CD8-positive, alpha-beta memory T cell (primary cell): ENCODE data around the gene NAALADL2. TPM values are rescaled to one million over a fixed set of nuclear protein-coding genes. Genes with fewer than 3 reads are reported as not detected.

ENCODE experiments used
- CTCF ChIA-PET: fragments of 350-600 bp; sonication (Branson Sonifier 250); formaldehyde crosslinking; loops from one replicate; lab custom pipeline; 2021; ENCODE audit warnings: antibody characterized with exemption; lab: Charles Lee
- POLR2A ChIA-PET: fragments of 350-600 bp; sonication (Branson Sonifier 250); formaldehyde crosslinking; loops from one replicate; lab custom pipeline; 2021; ENCODE audit warnings: antibody characterized with exemption; lab: Charles Lee
- DNase-seq, 5 donors: peaks; one replicate each; pipeline versions ENCODE4 v3.0.0 to v3.0.0-alpha.2; 2020 to 2022; ENCODE audit warnings: mixed read lengths in 1 of 5
- H3K27ac ChIP-seq: one replicate; pipeline ENCODE4 v1.7.0; 2013; ENCODE audit warnings: low read depth, mild to moderate bottlenecking, low read length, moderate library complexity
- H3K27me3 ChIP-seq: 2 replicates; pipeline ENCODE4 v1.7.0; 2013; ENCODE audit warnings: low read length, mild to moderate bottlenecking; ENCODE audit not compliant: insufficient read depth, poor library complexity, severe bottlenecking
- H3K36me3 ChIP-seq: 2 replicates; pipeline ENCODE4 v1.7.0; 2013; ENCODE audit warnings: mild to moderate bottlenecking, low read length, moderate library complexity; ENCODE audit not compliant: insufficient read depth
- H3K4me1 ChIP-seq: 2 replicates; pipeline ENCODE4 v1.7.0; 2013; ENCODE audit warnings: mild to moderate bottlenecking, low read length, moderate library complexity; ENCODE audit not compliant: insufficient read depth
- H3K4me3 ChIP-seq: 2 replicates; pipeline ENCODE4 v1.7.0; 2013; ENCODE audit warnings: mild to moderate bottlenecking, low read length
- H3K9me3 ChIP-seq: 2 replicates; pipeline ENCODE4 v1.7.0; 2013; ENCODE audit warnings: mild to moderate bottlenecking, low read length
- H3K27ac Mint-ChIP-seq, 8 donors: one replicate each; pipeline ENCODE4 v1.8.0; 2020 to 2021; ENCODE audit warnings: mixed read lengths in 8 of 8, mild to moderate bottlenecking in 6 of 8, inconsistent platforms in 3 of 8, moderate library complexity in 3 of 8
- H3K27me3 Mint-ChIP-seq, 2 donors: one replicate each; pipeline ENCODE4 v1.8.0; 2020 to 2021; ENCODE audit warnings: mixed read lengths in 2 of 2, mild to moderate bottlenecking in 1 of 2, moderate library complexity in 1 of 2
- H3K36me3 Mint-ChIP-seq, 3 donors: one replicate each; pipeline ENCODE4 v1.8.0; 2020 to 2021; ENCODE audit warnings: mixed read lengths in 3 of 3, inconsistent platforms in 1 of 3, mild to moderate bottlenecking in 1 of 3
- H3K4me1 Mint-ChIP-seq, 3 donors: one replicate each; pipeline ENCODE4 v1.8.0; 2020 to 2021; ENCODE audit warnings: mixed read lengths in 3 of 3, inconsistent platforms in 1 of 3, mild to moderate bottlenecking in 1 of 3
- H3K4me3 Mint-ChIP-seq, 7 donors: one replicate each; pipeline ENCODE4 v1.8.0; 2020 to 2021; ENCODE audit warnings: mixed read lengths in 7 of 7, mild to moderate bottlenecking in 6 of 7, moderate library complexity in 4 of 7, inconsistent platforms in 2 of 7
- H3K9me3 Mint-ChIP-seq, 5 donors: one replicate each; pipeline ENCODE4 v1.8.0; 2020 to 2022; ENCODE audit warnings: mixed read lengths in 5 of 5, mild to moderate bottlenecking in 3 of 5, moderate library complexity in 2 of 5, inconsistent platforms in 1 of 5
- polyA plus RNA-seq: library from polyadenylated mRNA; unstranded; fragments of 300-500 nt; fragmentation: Illumina TruSeq; gene quantifications from one replicate; pipeline ENCODE4 v1.2.3, GENCODE V29; 2021
- total RNA-seq, 2 experiments: library from RNA; stranded (reverse); gene quantifications; one replicate each; pipeline ENCODE4 v1.2.3, GENCODE V29; 2021

Gene NAALADL2
- not detected for total RNA-seq
- polyA plus RNA-seq = not detected

- Mint-ChIP-seq H3K9me3 (peaks cover 2 to 18% (median 6%) of the 10 kb centered on the region in 5 donors), H3K4me1 (no peaks in the 10 kb centered on the region), H3K27me3 (no peaks in the 10 kb centered on the region), H3K36me3 (peaks cover 0 to 2% (median 0%) of the 10 kb centered on the region in 3 donors), H3K4me3 (no peak within 1 kb of the TSS), H3K27ac (no peak within 1 kb of the TSS)
- DNase-seq = no peak
- POLR2A ChIA-PET = no interaction called here
- Histone ChIP-seq H3K36me3 (no peaks in the 10 kb centered on the region), H3K4me1 (no peaks in the 10 kb centered on the region), H3K27me3 (no peaks in the 10 kb centered on the region), H3K9me3 (no peaks in the 10 kb centered on the region), H3K27ac (no peak within 1 kb of the TSS), H3K4me3 (no peak within 1 kb of the TSS)
- CTCF ChIA-PET = no interaction called here
Observed at GRCh38 chr3:174859114-174859735, at the start of gene NAALADL2. Gene NAALADL2 (plus strand): TSS chr3:174859334.

- Histone ChIP-seq H3K4me1 (no peaks in the 10 kb centered on the region), H3K36me3 (no peaks in the 10 kb centered on the region), H3K4me3 (no peak overlapping the region), H3K27me3 (no peaks in the 10 kb centered on the region), H3K27ac (no peak overlapping the region), H3K9me3 (no peaks in the 10 kb centered on the region)
- H3K9me3 Mint-ChIP-seq = peaks cover 0 to 9% (median 2%) of the 10 kb centered on the region in 5 donors
- ChIA-PET POLR2A (no interaction called here), CTCF (interaction anchor here (0.7 kb wide), 1 partner anchor 366 kb away, joined by 3 read pairs; no protein-coding TSS in a partner anchor)
- no peak overlapping the region for H3K4me3 Mint-ChIP-seq
- no peaks in the 10 kb centered on the region for H3K4me1 Mint-ChIP-seq
- H3K36me3 Mint-ChIP-seq = no peaks in the 10 kb centered on the region
- H3K27ac Mint-ChIP-seq = no peak overlapping the region
- no peak for DNase-seq
- no peaks in the 10 kb centered on the region for H3K27me3 Mint-ChIP-seq
Observed at GRCh38 chr3:174810254-174810653, 48.9 kb upstream of the NAALADL2 start.

- ChIA-PET POLR2A (no interaction called here), CTCF (no interaction called here)
- DNase-seq = no peak
- no peaks in the 10 kb centered on the region for H3K36me3 Mint-ChIP-seq
- H3K9me3 Mint-ChIP-seq = peaks cover 0 to 22% (median 2%) of the 10 kb centered on the region in 5 donors
- Histone ChIP-seq H3K4me1 (no peaks in the 10 kb centered on the region), H3K27me3 (no peaks in the 10 kb centered on the region), H3K27ac (no peak overlapping the region), H3K9me3 (no peaks in the 10 kb centered on the region), H3K4me3 (no peak overlapping the region), H3K36me3 (no peaks in the 10 kb centered on the region)
- H3K4me3 Mint-ChIP-seq = no peak overlapping the region
- no peaks in the 10 kb centered on the region for H3K27me3 Mint-ChIP-seq
- no peaks in the 10 kb centered on the region for H3K4me1 Mint-ChIP-seq
- H3K27ac Mint-ChIP-seq = no peak overlapping the region
Observed at GRCh38 chr3:174812172-174812862, 46.8 kb upstream of the NAALADL2 start.

GRCh38 chr3:174815750-174816149, 43.4 kb upstream of the NAALADL2 start:
- POLR2A ChIA-PET = no interaction called here
- H3K4me3 Mint-ChIP-seq = no peak overlapping the region
- DNase-seq = no peak
- no peaks in the 10 kb centered on the region for H3K27me3 ChIP-seq
- H3K27ac Mint-ChIP-seq = no peak overlapping the region
- CTCF ChIA-PET = no interaction called here
- H3K27me3 Mint-ChIP-seq = no peaks in the 10 kb centered on the region
- H3K4me1 Mint-ChIP-seq = no peaks in the 10 kb centered on the region
- no peaks in the 10 kb centered on the region for H3K36me3 ChIP-seq
- no peak overlapping the region for H3K27ac ChIP-seq
- no peaks in the 10 kb centered on the region for H3K36me3 Mint-ChIP-seq
- H3K4me3 ChIP-seq = no peak overlapping the region
- H3K9me3 ChIP-seq = no peaks in the 10 kb centered on the region
- H3K4me1 ChIP-seq = no peaks in the 10 kb centered on the region
- peaks cover 0 to 13% (median 0%) of the 10 kb centered on the region in 5 donors for H3K9me3 Mint-ChIP-seq

- H3K9me3 Mint-ChIP-seq = peaks cover 0 to 20% (median under 1%) of the 10 kb centered on the region in 5 donors
- ChIA-PET CTCF (no interaction called here), POLR2A (no interaction called here)
- no peak overlapping the region for H3K4me3 Mint-ChIP-seq
- Histone ChIP-seq H3K4me3 (no peak overlapping the region), H3K36me3 (no peaks in the 10 kb centered on the region), H3K4me1 (no peaks in the 10 kb centered on the region), H3K27me3 (no peaks in the 10 kb centered on the region), H3K27ac (no peak overlapping the region), H3K9me3 (no peaks in the 10 kb centered on the region)
- no peaks in the 10 kb centered on the region for H3K4me1 Mint-ChIP-seq
- H3K36me3 Mint-ChIP-seq = no peaks in the 10 kb centered on the region
- DNase-seq = no peak
- no peaks in the 10 kb centered on the region for H3K27me3 Mint-ChIP-seq
- H3K27ac Mint-ChIP-seq = no peak overlapping the region
Observed at GRCh38 chr3:174820885-174821284, 38.2 kb upstream of the NAALADL2 start.

- H3K27me3 ChIP-seq = no peaks in the 10 kb centered on the region
- no peak for DNase-seq
- H3K36me3 ChIP-seq = no peaks in the 10 kb centered on the region
- no peak overlapping the region for H3K4me3 ChIP-seq
- Mint-ChIP-seq H3K4me3 (no peak overlapping the region), H3K27me3 (no peaks in the 10 kb centered on the region), H3K9me3 (peaks cover 0 to 20% (median 0%) of the 10 kb centered on the region in 5 donors), H3K36me3 (no peaks in the 10 kb centered on the region), H3K4me1 (no peaks in the 10 kb centered on the region), H3K27ac (no peak overlapping the region)
- ChIA-PET CTCF (no interaction called here), POLR2A (no interaction called here)
- H3K9me3 ChIP-seq = no peaks in the 10 kb centered on the region
- no peak overlapping the region for H3K27ac ChIP-seq
- H3K4me1 ChIP-seq = no peaks in the 10 kb centered on the region
Observed at GRCh38 chr3:174821477-174821876, 37.7 kb upstream of the NAALADL2 start.

- Histone ChIP-seq H3K27ac (no peak overlapping the region), H3K27me3 (no peaks in the 10 kb centered on the region), H3K36me3 (no peaks in the 10 kb centered on the region), H3K4me1 (no peaks in the 10 kb centered on the region), H3K9me3 (no peaks in the 10 kb centered on the region), H3K4me3 (no peak overlapping the region)
- Mint-ChIP-seq H3K4me1 (no peaks in the 10 kb centered on the region), H3K27me3 (no peaks in the 10 kb centered on the region), H3K36me3 (no peaks in the 10 kb centered on the region), H3K27ac (no peak overlapping the region), H3K4me3 (no peak overlapping the region), H3K9me3 (peaks cover 0 to 16% (median 0%) of the 10 kb centered on the region in 5 donors)
- ChIA-PET CTCF (no interaction called here), POLR2A (no interaction called here)
- DNase-seq = no peak
Observed at GRCh38 chr3:174822320-174822719, 36.8 kb upstream of the NAALADL2 start.

GRCh38 chr3:174826069-174826468, 33.1 kb upstream of the NAALADL2 start:
- CTCF ChIA-PET = no interaction called here
- Mint-ChIP-seq H3K36me3 (no peaks in the 10 kb centered on the region), H3K27me3 (no peaks in the 10 kb centered on the region), H3K4me1 (no peaks in the 10 kb centered on the region), H3K4me3 (no peak overlapping the region), H3K27ac (no peak overlapping the region), H3K9me3 (peaks cover 0 to 26% (median 2%) of the 10 kb centered on the region in 5 donors)
- H3K36me3 ChIP-seq = no peaks in the 10 kb centered on the region
- H3K9me3 ChIP-seq = peaks cover 4% of the 10 kb centered on the region
- POLR2A ChIA-PET = no interaction called here
- H3K4me3 ChIP-seq = no peak overlapping the region
- H3K27me3 ChIP-seq = no peaks in the 10 kb centered on the region
- H3K4me1 ChIP-seq = no peaks in the 10 kb centered on the region
- DNase-seq = no peak
- H3K27ac ChIP-seq = no peak overlapping the region
